Activated CD8-positive, alpha-beta memory T cell treated with anti-CD3 and anti-CD28 coated beads for 48 hours (primary cell): Measurements from ENCODE around the gene ARL15.

Experiments used
- DNase-seq, 3 experiments: peaks; one replicate each; pipeline ENCODE4 v3.0.0-alpha.2; 2020; ENCODE audit warnings: low read depth in 2 of 3, low spot score in 2 of 3

ARL15 gene

DNA sequence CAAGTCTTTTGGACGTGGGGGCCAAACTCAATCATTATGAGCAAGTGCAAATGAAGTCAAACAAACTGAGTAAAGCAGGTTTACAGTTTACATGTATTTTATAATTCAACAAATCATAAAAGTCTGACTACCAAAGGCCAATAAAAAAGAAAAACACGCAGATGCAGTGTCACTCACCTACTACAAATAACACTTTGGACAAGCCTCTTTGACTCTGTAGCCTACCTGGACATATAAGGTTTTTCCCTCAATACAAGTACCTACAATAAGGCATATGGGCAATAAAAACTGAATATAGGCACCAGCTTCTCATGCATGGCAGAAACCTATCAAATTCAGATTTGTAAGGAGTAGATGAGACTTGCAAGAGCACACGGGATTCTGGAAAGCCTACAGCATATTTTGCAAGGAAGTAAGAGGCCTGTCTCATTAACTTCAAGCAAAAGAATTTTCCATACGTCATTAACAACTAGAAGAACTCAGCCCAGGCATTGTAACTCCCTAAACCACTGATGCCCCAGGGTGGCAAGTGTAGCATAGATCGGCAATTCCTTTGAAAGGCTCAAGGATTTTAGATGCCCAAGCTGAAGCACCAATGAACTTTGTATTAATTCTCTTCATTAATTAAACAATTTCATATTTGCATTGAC is 21.7 kb downstream of the ARL15 start:
- DNase-seq = no peak

DNA sequence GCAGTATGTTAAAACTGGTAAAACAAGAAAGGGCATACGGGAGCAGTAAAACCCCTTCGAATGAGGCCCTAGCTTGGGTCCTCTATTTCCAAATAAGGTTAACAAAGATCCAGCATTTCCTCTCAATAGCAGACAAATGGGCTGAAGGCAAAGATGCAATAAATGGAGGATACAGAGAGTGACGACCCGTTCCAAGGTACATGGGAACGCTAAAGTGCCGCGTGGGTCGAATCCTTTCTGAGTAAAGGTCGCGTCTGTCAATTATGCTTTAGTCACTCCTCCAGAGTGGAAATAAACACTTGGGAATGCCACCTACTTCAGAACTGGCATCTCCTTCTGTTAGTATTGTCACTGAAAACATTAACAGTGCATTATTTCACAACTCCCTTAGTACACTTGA is 24.7 kb downstream of the ARL15 start:
- no peak for DNase-seq

DNA sequence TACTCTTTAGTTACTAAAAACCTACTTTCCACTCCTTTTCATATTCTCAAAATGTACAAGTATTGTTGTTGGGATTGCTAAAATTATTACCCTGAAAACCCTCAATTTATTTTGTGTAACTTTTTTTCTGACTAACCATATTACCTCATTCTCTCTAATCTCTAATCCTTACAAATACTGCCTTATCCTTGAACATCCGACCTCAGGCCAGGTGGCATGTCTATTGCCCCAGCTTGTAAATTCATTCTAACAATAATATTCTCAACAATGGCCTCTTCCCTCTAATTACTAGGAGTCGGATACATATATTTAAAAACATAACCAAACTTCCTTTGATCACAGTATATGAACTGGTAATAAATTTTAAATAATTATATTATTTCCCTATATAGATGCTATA is 25.8 kb downstream of the ARL15 start:
- no peak for DNase-seq

DNA sequence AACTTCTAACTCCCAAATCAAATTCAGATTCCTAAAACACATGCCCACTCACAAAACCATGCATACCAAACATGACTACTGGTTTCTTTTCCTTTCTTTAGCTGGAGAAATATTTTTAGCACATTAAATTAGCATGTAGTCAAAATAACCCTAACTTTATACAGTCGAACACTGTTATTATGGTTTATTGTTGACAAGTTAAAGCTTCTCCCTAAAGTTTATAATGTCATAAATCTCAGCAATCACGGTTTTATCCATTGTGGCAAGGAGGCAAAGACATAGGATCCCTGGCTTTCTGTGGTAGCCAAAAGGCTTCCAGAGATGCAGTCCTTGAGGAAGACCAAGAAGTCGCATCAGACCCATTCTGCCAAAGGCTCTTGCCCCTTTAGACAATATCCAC is 27.5 kb downstream of the ARL15 start:
- no peak for DNase-seq

DNA sequence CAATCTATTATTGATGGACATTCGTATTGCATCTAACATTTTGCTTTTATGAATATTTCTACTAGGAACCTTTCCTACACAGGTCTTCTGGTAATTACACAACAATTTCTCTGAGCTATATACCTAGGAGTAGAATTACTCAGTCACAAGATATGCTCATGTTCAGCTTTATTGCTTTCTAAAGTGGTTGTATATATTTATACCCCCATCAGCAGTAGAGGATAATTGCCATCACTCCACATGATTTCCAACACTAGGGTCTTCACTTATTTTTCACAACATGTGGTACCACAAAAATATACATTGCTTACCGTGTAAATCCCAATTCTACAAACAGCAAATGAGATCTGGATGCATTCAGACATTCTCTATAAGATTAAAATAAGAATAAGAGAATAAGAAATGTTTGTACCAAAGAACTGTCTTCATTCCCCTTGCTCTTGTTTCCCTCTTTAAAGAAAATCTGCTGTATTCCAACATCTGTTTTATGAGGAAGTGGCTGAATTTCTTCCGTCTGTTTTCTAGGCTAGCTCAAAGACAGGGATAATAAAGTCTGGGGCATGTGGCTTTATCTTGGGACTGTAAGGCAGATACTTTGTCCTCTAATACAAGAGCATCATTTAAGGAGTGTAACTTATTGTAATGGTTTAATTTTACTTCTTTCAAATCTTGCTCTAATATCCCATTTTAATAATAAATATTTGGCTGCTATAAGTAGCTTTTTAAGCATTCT is 28.2 kb downstream of the ARL15 start:
- DNase-seq = no peak

DNA sequence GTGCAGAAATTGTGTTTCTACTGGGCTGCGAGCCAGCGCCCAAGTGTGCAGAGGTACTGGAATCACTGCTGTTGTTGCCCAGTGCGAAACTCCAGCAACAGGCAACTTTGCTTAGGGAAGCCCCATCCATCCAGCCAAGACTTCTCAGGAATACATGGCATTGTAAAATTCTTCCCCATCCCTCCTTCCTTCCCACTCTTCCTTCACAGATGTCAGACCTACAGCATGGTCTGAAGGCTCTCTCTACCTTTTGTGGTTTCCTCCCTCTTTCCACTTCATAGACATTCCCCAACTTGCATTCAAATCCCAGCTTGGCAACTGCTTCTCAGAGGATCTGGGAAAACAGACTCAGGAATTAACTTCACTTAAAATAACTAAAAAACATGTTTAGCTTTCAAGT is 30.4 kb downstream of the ARL15 start:
- no peak for DNase-seq

DNA sequence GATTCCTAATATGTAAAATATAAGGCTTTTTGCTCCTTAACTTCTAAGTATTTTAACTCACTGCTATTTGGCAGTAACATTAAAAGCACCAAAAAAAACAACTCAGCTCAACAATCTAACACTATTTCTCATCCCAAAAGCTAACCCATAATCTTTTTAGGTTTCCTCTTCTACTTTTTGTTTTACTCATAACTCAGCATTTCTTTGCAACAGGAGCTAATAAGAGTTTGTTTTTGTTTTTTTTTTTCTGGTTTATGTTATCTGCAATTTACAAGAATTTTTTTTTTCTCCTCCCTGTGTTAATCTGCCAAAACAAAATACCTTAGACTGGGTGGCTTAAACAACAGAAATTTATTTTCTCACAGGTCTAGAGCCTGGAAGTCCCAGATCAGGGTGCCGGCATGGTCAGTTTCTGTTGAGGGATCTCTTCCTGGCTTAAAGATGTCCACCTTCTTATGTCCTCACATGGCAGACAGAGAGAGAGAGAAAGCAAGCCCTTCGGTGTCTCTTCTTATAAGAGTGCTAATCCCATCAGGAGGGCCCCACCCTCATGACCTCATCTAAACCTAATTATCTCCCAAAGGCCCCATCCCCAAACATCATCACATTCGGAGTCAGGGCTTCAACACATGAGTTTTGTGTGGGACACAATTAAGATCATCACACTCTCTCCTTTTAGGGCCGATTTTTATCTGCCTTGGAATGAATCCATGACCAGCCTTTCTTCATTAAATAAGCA is 31.2 kb downstream of the ARL15 start:
- DNase-seq = no peak

DNA sequence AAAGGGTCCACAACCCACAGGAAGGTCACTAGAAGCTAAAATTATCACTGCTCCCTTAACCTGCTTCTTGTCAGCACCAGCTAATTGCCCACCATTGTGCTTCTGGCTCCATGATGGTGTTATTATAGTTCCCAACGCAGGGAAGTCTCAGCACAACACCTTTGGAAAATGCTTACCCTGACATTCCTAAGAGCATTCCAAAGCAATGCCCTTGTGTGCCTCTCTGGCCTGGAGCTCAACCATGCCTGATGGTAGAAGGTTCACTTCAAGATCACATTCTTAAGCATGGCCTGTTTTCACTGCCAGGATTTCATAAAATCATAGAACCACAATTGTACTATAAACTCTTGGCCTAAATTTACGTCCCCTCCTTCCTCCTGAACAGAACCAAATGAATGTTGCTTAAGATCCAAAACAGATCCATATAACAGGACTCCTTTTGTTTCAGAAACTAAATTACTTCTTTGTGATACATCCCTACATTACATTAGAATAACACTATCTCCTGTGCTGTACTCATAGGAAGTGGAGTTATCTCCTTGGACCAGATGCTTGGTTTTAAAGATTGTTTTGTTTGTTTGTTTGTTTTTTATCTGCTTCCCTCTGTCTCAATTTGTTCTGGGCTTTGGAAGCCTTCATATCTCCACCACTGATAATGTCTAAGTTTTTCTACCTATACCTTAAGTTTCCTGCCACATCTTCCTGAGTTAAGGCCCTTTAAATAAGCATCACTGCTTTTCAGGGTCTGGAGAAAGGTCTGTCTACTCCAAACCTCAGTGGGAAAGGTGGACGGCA is 32.1 kb downstream of the ARL15 start:
- no peak for DNase-seq

DNA sequence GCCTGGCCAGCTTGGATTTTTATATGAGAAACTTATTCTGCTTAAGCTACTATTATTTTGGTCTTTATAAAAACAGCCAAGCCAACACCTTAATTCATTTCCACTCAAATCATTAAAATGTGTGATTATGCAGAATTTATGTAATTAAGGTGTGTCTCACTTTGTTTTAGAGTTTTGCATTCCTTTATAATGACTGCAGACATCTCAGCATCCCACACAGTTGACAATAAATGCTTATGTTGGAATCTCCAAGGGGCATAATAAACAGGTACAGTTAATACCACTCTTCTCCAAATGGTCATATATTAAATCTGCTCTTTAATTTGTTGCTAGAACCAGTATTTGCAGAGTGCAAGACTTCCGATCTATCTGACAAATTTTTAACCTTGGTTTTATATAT is 34.3 kb downstream of the ARL15 start:
- DNase-seq = no peak

DNA sequence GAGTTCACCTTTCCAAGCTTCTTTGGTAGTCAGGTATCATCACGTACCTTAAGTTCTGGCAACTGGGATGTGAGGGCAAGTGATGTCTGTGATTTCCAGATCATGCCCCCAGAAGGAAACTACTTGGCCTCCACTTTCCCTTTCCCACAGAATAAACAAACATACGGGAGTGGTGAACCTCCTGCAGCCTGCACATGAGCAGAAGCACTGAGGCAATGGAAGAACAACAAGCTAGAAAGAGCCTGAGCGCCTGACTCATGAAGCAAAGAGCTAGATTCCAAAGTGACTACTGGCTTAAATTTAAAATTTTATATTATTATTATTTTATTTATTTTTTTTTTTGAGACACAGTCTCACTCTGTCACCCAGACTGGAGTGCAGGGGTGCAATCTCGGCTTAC is 35.0 kb downstream of the ARL15 start:
- no peak for DNase-seq

DNA sequence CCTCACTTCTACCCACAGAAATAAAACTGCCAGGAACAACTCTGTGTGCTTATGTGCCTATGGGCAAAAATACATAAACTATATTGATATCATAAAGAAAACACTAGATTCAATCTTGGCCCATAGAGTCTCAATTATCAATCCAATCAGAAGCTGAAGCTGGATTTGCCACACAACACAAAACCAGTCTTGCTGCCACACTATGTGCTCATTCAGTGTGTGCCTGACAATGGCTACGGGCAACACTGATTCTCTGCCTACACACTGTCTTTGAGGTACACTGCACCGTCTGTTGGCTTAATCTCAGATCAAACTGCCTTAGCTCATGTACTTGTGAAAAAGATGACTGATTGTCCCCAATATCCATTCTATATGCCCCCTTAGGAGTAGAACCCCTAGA is 35.4 kb downstream of the ARL15 start:
- DNase-seq = no peak

DNA sequence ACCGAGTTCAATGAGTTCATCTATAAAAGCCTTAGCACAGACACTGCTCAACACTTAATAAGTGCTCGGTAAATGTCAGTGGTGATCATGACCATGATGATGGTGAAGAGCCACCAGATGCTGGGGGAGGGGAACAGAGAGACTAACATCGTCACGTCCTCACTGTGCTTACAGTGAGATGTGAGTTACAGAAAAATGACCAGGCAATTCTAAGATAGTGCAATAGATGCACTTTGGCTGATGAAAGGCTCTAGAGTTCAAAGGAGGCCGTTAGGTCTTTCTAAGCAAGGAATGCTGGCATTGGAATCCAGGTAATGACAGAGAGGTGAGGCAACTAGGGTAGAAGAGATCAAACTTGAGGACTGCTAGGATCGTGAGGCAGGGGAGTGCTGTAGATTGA is 36.7 kb downstream of the ARL15 start:
- no peak for DNase-seq

DNA sequence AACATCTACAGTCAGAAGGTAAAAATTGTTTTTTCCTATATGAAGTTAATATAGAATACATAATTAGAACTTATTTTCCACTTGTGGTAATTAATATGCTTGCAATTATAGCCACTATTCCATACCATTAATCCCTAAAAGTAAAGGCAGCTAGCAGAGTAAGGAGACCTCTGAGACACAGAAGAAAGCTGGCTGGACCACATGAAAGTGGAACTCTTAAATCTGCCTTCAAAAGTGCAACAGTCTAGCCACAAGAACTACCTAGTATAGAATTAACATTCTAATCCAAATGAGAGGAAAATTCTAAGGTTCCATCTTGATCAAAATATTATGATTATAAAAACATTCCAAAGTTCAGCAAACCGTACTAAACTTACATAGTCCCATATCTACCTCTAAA is 37.6 kb downstream of the ARL15 start:
- DNase-seq = no peak

DNA sequence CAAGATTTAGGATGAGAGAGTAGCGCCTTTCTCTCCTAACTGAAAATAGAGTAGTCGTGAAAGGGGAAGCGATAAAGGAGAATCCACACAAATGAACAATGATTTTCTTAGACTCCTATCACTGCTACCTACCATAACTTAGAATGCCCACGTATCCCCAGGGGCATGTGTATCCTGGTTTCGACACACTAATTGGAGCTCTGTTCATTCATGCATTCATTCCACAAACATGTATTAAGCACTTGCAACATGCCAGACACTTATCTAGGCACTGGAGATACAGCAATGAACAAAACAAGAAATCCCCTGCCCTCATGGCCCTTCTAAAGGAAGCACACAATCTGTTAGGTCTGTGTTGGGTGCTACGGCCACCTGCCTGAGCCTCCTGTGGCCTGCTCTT is 40.0 kb downstream of the ARL15 start:
- DNase-seq = no peak

DNA sequence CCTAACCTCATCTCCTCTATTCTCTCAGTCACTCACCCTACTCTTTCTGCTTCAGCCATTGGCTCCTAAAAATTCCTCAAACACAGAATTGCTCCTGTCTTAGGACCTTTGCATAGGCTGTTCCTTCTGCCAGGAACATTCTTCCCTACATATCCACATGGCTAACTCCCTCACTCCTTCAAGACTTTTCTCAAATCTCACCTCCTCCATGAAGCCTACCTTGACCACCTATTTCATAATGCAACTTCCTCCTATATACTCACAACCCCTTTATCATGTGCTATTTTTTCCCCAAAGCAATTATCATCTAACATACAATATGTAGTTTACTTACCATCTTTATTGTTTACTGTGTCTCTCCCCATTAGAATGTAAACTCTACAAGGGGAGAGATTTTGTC is 45.8 kb downstream of the ARL15 start:
- no peak for DNase-seq

DNA sequence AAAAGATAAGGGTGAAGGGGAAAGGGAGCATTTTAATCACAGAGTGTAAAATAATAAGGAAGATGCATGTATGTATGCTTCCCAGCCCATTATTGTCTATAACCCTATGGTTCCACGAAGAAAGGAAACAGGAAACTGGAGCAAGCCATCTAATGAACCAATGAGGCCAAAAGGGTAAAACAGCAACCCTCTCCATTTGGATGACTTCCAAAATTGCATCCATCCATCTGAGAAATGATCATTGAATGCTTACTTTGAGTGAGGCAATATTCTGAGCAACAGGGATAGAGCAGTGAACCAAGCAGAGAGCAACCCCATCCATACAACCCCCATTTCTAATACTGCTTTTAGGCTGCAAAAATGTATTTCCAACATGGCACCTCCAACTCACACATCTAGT is 46.9 kb downstream of the ARL15 start:
- DNase-seq = no peak

DNA sequence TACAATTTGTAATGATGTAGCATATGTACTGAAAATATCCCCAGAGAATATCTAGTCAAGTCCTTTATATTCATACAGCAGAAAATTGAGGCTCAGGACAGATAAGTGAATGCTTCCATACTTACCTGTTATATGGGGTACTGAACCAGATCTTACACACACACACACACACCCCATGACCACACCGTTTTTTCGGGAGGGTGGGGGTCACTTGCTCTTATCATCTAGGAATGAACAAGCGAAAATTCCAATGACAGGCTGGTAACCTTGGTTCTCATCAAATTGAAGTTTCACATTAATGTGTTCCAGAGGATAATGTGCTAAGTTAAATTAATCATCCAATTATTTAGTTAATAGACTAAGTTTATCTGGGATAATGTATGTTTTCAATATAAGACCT is 48.8 kb downstream of the ARL15 start:
- no peak for DNase-seq

DNA sequence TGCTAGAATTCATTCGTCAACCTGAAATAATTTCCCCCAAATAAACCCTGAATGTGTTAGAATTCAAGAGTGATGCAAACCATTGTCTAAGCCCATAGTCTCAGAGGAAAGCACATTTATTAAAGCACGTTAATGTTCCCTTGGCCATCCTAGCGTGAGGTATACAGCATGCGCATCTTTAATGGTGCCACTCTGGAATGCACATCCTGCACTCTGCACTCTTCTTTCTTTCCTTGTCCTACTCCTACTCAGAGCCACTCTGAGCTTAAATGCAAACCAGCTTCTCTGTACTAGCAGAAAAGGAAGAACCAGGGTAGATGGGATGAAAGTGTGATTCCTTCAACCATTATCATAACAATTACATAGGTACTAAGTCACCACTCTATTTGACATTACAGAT is 50.4 kb downstream of the ARL15 start:
- DNase-seq = no peak

DNA sequence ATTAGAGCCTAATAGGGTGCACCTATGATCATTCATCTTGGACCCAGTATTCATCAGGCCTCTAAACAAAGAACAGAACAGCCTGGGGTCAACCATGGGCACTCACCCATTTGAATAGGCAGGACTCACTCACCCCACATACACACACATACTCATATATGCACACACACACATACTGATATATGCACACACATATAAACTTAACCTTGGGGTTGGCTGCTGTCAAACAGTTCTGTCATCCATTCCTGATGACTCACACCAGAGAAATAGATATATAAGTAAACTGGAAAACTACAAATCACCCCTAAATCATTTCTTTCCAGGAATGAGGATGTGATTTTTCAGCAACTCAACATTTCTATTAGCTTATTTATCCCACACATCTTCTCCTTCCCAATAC is 51.3 kb downstream of the ARL15 start:
- DNase-seq = no peak

DNA sequence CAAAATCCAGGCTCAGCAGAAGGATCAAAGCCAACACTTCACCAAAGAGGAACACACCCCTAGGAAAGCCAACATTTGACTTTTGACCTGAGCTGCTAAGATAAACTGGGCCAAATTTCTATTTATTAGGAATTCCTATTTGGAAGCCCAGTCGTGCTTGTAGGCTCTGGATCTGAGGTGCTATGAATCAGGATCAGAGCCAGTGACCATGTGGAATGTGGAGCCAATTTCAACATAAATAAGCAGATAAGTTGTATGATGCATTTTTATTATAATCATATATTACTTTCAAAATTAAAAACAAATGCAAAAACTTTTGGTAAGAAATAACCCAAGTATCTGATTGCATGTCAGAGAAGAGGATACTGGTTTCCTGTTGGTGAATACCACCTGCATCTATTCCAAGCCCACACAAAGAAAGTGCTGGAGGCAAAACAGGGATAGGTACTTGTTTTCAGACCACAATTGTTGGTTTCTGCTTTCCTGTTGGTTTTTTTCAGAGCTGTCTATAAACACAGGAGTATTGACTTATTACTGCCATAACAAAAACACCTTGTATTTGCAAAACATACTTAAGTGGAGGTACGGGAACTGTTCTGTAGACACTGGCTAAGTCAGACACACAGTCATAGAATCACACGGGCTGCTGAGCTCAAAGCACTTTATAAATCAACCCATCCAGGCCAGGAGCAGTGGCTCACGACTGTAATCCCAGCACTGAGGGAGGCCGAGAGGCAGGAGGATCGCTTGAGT is 52.8 kb downstream of the ARL15 start:
- no peak for DNase-seq
